WTC11 (cell line): ENCODE results near the gene ZNF853. TPM values are rescaled to one million over a fixed set of nuclear protein-coding genes. Genes with fewer than 3 reads are reported as not detected.

ENCODE experiments used
- ATAC-seq: fragments of 200-7000 bp; cut with Tn5 transposase; 2 replicates; pipeline ENCODE4 v1.10.0; 2021; ENCODE audit warnings: mild to moderate bottlenecking, moderate library complexity
- CTCF ChIA-PET: fragments of 300-600 bp; sonication (Branson Sonifier 250); formaldehyde crosslinking; loops from one replicate; lab custom pipeline; 2021; ENCODE audit warnings: antibody characterized with exemption; lab: Charles Lee
- POLR2A ChIA-PET: fragments of 350-600 bp; sonication (Branson Sonifier 250); formaldehyde crosslinking; loops from one replicate; lab custom pipeline; 2021; ENCODE audit warnings: antibody characterized with exemption; lab: Charles Lee
- DNase-seq: peaks from one replicate; pipeline ENCODE4 v3.0.0; 2021; ENCODE audit warnings: low spot score
- H3K27ac Mint-ChIP-seq: 2 replicates; pipeline ENCODE4 v1.8.0; 2021; ENCODE audit warnings: mixed read lengths
- H3K27me3 Mint-ChIP-seq: 2 replicates; pipeline ENCODE4 v1.8.0; 2021; ENCODE audit warnings: low read depth, mild to moderate bottlenecking, moderate library complexity, mixed read lengths
- H3K36me3 Mint-ChIP-seq: 2 replicates; pipeline ENCODE4 v1.8.0; 2021; ENCODE audit warnings: mixed read lengths
- H3K4me1 Mint-ChIP-seq: 2 replicates; pipeline ENCODE4 v1.8.0; 2022; ENCODE audit warnings: mixed read lengths
- H3K4me3 Mint-ChIP-seq: 2 replicates; pipeline ENCODE4 v1.8.0; 2021; ENCODE audit warnings: mild to moderate bottlenecking, moderate library complexity, mixed read lengths
- H3K9me3 Mint-ChIP-seq: 2 replicates; pipeline ENCODE4 v1.8.0; 2021; ENCODE audit warnings: mixed read lengths
- ATF1 ChIP-seq: sonication (generic); formaldehyde crosslinking; IDR thresholded peaks from 2 replicates; pipeline ENCODE4 v1.8.1; 2023; ENCODE audit warnings: mild to moderate bottlenecking, moderate library complexity, missing genetic modification reagents
- CREB1 ChIP-seq: sonication (generic); formaldehyde crosslinking; IDR thresholded peaks from 2 replicates; pipeline ENCODE4 v1.8.0; 2023; ENCODE audit warnings: mild to moderate bottlenecking, missing genetic modification reagents
- FOXP1 ChIP-seq: sonication (generic); formaldehyde crosslinking; IDR thresholded peaks from 2 replicates; pipeline ENCODE4 v1.8.0; 2022; ENCODE audit warnings: missing genetic modification reagents, mild to moderate bottlenecking, moderate library complexity, borderline replicate concordance
- JAZF1 ChIP-seq: fragments of 250-450 bp; sonication (Bioruptor Pico); IDR thresholded peaks from 2 replicates; pipeline ENCODE4 v1.9.0; 2021; ENCODE audit warnings: moderate library complexity, mild to moderate bottlenecking, inconsistent platforms
- MYBL2 ChIP-seq: sonication (generic); formaldehyde crosslinking; IDR thresholded peaks from 2 replicates; pipeline ENCODE4 v1.8.1; 2023; ENCODE audit warnings: mild to moderate bottlenecking, moderate library complexity, missing genetic modification reagents
- OVOL2 ChIP-seq: fragments of 250-450 bp; sonication (Bioruptor Pico); IDR thresholded peaks from 2 replicates; pipeline ENCODE4 v1.9.0; 2021; ENCODE audit warnings: mild to moderate bottlenecking, borderline replicate concordance
- PRRX2 ChIP-seq: fragments of 250-450 bp; sonication (Bioruptor Pico); IDR thresholded peaks from 2 replicates; pipeline ENCODE4 v1.8.0; 2021; ENCODE audit warnings: mild to moderate bottlenecking
- ZBTB21 ChIP-seq: sonication (generic); formaldehyde crosslinking; IDR thresholded peaks from 2 replicates; pipeline ENCODE4 v1.8.1; 2023; ENCODE audit warnings: mild to moderate bottlenecking, missing genetic modification reagents, borderline replicate concordance
- ZNF138 ChIP-seq: sonication (generic); formaldehyde crosslinking; conservative IDR thresholded peaks from 2 replicates; pipeline ENCODE4 v1.8.1; 2022; ENCODE audit warnings: mild to moderate bottlenecking, moderate library complexity, missing genetic modification reagents
- ZNF219 ChIP-seq: sonication (generic); formaldehyde crosslinking; IDR thresholded peaks from 2 replicates; pipeline ENCODE4 v1.8.0; 2023; ENCODE audit warnings: missing genetic modification reagents, mild to moderate bottlenecking, borderline replicate concordance
- ZNF396 ChIP-seq: fragments of 250-450 bp; sonication (Bioruptor Pico); IDR thresholded peaks from 2 replicates; pipeline ENCODE4 v1.8.0; 2021; ENCODE audit warnings: mild to moderate bottlenecking, moderate library complexity, borderline replicate concordance
- ZNF416 ChIP-seq: fragments of 250-450 bp; sonication (Bioruptor Pico); IDR thresholded peaks from 2 replicates; pipeline ENCODE4 v1.9.0; 2021; ENCODE audit warnings: mild to moderate bottlenecking, inconsistent platforms
- total RNA-seq: library from RNA; stranded (reverse); gene quantifications from 3 replicates; pipeline ENCODE4 v1.2.3, GENCODE V29; 2021
- TF ChIP-seq, protein P1 (sequence below): sonication (generic); formaldehyde crosslinking; IDR thresholded peaks from 2 replicates; pipeline ENCODE4 v1.8.1; 2023; ENCODE audit warnings: mild to moderate bottlenecking, missing genetic modification reagents, moderate library complexity
- TF ChIP-seq, protein P2 (sequence below): sonication (generic); formaldehyde crosslinking; conservative IDR thresholded peaks from 2 replicates; pipeline ENCODE4 v1.8.1; 2023; ENCODE audit warnings: mild to moderate bottlenecking, low read depth, missing genetic modification reagents, moderate library complexity
- TF ChIP-seq, protein P3 (sequence below): sonication (generic); formaldehyde crosslinking; IDR thresholded peaks from 2 replicates; pipeline ENCODE4 v1.8.1; 2022; ENCODE audit warnings: low read depth, missing genetic modification reagents, borderline replicate concordance
- TF ChIP-seq, protein P4 (sequence below): fragments of 250-450 bp; sonication (Bioruptor Pico); IDR thresholded peaks from 2 replicates; pipeline ENCODE4 v1.9.0; 2021; ENCODE audit warnings: moderate library complexity, mild to moderate bottlenecking, inconsistent platforms, borderline replicate concordance
- TF ChIP-seq, protein P5 (sequence below): sonication (generic); formaldehyde crosslinking; IDR thresholded peaks from 2 replicates; pipeline ENCODE4 v1.8.0; 2023; ENCODE audit warnings: missing genetic modification reagents, mild to moderate bottlenecking, borderline replicate concordance
- TF ChIP-seq, protein P6 (sequence below): sonication (generic); formaldehyde crosslinking; IDR thresholded peaks from 2 replicates; pipeline ENCODE4 v1.8.0; 2022; ENCODE audit warnings: mild to moderate bottlenecking, missing genetic modification reagents
- TF ChIP-seq, protein P7 (sequence below): sonication (generic); formaldehyde crosslinking; conservative IDR thresholded peaks from 2 replicates; pipeline ENCODE4 v1.8.1; 2022; ENCODE audit warnings: mild to moderate bottlenecking, missing genetic modification reagents

The ZNF853 gene
- total RNA-seq, 1 experiment from 2014 or later: 7.7 TPM

DNA sequence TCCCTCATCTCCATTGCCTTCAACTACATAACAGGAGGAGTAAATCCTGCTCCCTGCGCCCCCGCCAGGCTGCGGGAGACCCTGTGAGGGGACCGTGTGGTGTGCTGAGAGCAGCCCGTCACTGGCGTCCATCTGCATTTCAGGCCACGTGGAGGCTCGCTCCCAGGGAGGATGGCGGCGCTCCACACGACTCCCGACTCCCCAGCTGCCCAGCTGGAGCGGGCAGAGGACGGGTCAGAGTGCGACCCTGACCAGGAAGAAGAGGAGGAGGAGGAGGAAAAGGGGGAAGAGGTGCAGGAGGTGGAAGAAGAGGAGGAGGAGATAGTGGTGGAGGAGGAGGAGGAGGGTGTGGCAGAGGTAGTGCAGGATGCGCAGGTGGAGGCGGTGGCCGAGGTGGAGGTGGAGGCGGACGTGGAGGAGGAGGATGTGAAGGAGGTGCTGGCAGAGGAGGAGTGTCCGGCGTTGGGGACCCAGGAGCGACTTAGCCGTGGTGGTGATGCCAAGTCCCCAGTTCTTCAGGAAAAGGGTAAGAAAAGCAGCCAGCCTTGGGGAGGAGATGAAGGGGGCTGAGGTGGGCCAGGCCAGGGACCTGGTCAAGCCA, 26.9 kb downstream of the ZNF853 start:
- POLR2A ChIA-PET: no interaction called here
- TF ChIP-seq, protein P1, sequence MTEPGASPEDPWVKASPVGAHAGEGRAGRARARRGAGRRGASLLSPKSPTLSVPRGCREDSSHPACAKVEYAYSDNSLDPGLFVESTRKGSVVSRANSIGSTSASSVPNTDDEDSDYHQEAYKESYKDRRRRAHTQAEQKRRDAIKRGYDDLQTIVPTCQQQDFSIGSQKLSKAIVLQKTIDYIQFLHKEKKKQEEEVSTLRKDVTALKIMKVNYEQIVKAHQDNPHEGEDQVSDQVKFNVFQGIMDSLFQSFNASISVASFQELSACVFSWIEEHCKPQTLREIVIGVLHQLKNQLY (CRISPR knock-in tag): no peak
- TF ChIP-seq ZNF396 (CRISPR knock-in tag) (no peak), OVOL2 (no peak), MYBL2 (CRISPR knock-in tag) (no peak), FOXP1 (no peak), ZNF219 (no peak)
- TF ChIP-seq, protein P2, sequence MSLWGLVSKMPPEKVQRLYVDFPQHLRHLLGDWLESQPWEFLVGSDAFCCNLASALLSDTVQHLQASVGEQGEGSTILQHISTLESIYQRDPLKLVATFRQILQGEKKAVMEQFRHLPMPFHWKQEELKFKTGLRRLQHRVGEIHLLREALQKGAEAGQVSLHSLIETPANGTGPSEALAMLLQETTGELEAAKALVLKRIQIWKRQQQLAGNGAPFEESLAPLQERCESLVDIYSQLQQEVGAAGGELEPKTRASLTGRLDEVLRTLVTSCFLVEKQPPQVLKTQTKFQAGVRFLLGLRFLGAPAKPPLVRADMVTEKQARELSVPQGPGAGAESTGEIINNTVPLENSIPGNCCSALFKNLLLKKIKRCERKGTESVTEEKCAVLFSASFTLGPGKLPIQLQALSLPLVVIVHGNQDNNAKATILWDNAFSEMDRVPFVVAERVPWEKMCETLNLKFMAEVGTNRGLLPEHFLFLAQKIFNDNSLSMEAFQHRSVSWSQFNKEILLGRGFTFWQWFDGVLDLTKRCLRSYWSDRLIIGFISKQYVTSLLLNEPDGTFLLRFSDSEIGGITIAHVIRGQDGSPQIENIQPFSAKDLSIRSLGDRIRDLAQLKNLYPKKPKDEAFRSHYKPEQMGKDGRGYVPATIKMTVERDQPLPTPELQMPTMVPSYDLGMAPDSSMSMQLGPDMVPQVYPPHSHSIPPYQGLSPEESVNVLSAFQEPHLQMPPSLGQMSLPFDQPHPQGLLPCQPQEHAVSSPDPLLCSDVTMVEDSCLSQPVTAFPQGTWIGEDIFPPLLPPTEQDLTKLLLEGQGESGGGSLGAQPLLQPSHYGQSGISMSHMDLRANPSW (CRISPR knock-in tag): no peak
- TF ChIP-seq, protein P3, sequence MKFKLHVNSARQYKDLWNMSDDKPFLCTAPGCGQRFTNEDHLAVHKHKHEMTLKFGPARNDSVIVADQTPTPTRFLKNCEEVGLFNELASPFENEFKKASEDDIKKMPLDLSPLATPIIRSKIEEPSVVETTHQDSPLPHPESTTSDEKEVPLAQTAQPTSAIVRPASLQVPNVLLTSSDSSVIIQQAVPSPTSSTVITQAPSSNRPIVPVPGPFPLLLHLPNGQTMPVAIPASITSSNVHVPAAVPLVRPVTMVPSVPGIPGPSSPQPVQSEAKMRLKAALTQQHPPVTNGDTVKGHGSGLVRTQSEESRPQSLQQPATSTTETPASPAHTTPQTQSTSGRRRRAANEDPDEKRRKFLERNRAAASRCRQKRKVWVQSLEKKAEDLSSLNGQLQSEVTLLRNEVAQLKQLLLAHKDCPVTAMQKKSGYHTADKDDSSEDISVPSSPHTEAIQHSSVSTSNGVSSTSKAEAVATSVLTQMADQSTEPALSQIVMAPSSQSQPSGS (CRISPR knock-in tag): no peak
- TF ChIP-seq, protein P4, sequence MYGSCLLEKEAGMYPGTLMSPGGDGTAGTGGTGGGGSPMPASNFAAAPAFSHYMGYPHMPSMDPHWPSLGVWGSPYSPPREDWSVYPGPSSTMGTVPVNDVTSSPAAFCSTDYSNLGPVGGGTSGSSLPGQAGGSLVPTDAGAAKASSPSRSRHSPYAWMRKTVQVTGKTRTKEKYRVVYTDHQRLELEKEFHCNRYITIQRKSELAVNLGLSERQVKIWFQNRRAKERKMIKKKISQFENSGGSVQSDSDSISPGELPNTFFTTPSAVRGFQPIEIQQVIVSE (CRISPR knock-in tag): no peak
- no peaks in the 10 kb centered on the region for H3K9me3 Mint-ChIP-seq
- ATAC-seq (no peak), DNase-seq (no peak)
- no peaks in the 10 kb centered on the region for H3K36me3 Mint-ChIP-seq
- CTCF ChIA-PET: no interaction called here
- H3K4me1 Mint-ChIP-seq: peaks cover 17% of the 10 kb centered on the region
- no peak overlapping the region for H3K4me3 Mint-ChIP-seq
- H3K27me3 Mint-ChIP-seq: no peaks in the 10 kb centered on the region
- H3K27ac Mint-ChIP-seq: no peak overlapping the region

DNA sequence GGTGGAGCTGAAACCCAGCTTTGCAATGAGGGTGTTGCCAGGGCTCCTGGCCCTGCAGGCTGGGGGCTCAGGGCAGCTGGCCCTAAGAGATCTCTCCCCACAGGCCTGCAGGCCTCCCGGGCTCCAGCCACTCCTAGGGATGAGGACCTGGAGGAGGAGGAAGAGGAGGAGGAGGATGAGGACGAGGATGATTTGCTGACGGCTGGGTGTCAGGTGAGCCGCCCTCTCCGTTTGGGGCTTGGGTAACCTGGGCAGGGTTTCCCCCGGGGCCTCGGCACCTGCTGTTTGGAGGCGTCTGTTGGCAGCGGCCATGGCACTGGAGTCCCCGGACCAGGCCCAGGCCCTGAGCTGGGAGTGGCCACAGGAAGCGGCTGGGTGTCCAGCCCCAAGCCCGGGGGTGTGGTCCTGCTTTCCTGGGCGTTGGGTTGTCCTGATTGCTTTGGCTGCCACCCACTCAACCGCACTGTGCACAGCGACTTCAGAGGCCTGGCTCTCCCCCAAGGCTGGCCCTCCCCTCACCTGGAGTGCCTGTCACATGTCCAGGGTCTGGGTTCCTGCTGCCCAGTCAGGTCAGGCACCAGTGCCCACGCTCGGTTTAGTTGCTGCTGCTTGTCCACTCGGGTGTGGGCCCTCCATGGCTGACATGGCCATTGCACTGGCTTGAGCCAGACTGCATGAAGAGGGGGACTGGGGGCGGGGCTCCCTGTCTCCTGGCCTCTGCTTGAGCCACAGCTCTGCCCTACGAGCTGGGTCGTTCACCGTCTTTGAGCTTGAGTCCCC, 27.6 kb downstream of the ZNF853 start:
- H3K4me3 Mint-ChIP-seq: no peak overlapping the region
- H3K27ac Mint-ChIP-seq: no peak overlapping the region
- CTCF ChIA-PET: no interaction called here
- H3K4me1 Mint-ChIP-seq: peaks cover 14% of the 10 kb centered on the region
- no peaks in the 10 kb centered on the region for H3K9me3 Mint-ChIP-seq
- POLR2A ChIA-PET: no interaction called here
- no peak for ATAC-seq
- no peak for DNase-seq
- no peaks in the 10 kb centered on the region for H3K27me3 Mint-ChIP-seq
- no peaks in the 10 kb centered on the region for H3K36me3 Mint-ChIP-seq
- TF ChIP-seq ZBTB21 (CRISPR knock-in tag): no peak
- 0 out of 2 replicates have a peak, but pooled peaks have one; percentile 29 for TF ChIP-seq ATF1 (CRISPR knock-in tag)

DNA sequence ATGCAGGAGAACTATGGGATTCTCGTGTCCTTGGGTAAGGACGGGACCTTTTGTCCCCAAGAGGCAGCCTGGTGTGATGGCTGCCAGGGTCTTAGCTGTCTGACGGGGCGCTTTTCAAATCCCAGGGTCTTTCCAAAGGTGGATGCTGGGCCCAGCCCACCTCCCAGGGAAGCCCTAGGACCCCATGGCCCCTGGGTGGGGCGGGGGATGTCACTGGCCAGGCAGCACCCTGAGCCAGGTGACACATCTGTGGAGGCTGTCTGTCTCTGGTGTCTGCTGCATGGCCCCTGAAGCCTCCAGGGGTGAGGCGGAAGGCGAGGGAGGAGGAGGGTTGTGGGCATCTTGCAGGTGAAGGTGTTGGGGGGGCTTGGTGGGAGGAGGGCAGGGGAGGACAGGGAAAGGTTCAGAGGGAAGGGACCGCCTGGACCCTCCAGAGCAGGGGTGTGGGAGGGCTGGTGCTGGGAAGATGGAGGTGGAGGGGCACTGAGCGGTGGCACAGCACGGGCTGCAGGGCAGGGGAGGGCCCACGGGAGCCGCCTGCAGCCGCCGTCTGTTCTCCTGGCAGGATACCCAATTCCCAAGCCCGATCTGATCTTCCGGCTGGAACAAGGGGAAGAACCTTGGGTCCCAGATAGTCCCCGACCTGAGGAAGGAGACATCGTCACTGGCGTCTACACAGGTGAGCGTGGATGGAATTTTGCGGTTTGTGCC, 28.7 kb downstream of the ZNF853 start:
- Mint-ChIP-seq H3K9me3 (no peaks in the 10 kb centered on the region), H3K4me1 (peaks cover 9% of the 10 kb centered on the region), H3K27ac (no peak overlapping the region), H3K36me3 (no peaks in the 10 kb centered on the region), H3K27me3 (no peaks in the 10 kb centered on the region), H3K4me3 (no peak overlapping the region)
- no peak for ATAC-seq
- no peak for DNase-seq
- POLR2A ChIA-PET: no interaction called here
- CTCF ChIA-PET: no interaction called here
- TF ChIP-seq, protein P5, sequence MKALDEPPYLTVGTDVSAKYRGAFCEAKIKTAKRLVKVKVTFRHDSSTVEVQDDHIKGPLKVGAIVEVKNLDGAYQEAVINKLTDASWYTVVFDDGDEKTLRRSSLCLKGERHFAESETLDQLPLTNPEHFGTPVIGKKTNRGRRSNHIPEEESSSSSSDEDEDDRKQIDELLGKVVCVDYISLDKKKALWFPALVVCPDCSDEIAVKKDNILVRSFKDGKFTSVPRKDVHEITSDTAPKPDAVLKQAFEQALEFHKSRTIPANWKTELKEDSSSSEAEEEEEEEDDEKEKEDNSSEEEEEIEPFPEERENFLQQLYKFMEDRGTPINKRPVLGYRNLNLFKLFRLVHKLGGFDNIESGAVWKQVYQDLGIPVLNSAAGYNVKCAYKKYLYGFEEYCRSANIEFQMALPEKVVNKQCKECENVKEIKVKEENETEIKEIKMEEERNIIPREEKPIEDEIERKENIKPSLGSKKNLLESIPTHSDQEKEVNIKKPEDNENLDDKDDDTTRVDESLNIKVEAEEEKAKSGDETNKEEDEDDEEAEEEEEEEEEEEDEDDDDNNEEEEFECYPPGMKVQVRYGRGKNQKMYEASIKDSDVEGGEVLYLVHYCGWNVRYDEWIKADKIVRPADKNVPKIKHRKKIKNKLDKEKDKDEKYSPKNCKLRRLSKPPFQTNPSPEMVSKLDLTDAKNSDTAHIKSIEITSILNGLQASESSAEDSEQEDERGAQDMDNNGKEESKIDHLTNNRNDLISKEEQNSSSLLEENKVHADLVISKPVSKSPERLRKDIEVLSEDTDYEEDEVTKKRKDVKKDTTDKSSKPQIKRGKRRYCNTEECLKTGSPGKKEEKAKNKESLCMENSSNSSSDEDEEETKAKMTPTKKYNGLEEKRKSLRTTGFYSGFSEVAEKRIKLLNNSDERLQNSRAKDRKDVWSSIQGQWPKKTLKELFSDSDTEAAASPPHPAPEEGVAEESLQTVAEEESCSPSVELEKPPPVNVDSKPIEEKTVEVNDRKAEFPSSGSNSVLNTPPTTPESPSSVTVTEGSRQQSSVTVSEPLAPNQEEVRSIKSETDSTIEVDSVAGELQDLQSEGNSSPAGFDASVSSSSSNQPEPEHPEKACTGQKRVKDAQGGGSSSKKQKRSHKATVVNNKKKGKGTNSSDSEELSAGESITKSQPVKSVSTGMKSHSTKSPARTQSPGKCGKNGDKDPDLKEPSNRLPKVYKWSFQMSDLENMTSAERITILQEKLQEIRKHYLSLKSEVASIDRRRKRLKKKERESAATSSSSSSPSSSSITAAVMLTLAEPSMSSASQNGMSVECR (CRISPR knock-in tag): no peak
- TF ChIP-seq PRRX2 (CRISPR knock-in tag): no peak
- no peak for TF ChIP-seq FOXP1
- TF ChIP-seq CREB1: no peak
- TF ChIP-seq ZNF416: no peak
- TF ChIP-seq ATF1 (CRISPR knock-in tag): no peak
- TF ChIP-seq ZNF138 (CRISPR knock-in tag): no peak
- TF ChIP-seq OVOL2: no peak
- TF ChIP-seq, protein P6, sequence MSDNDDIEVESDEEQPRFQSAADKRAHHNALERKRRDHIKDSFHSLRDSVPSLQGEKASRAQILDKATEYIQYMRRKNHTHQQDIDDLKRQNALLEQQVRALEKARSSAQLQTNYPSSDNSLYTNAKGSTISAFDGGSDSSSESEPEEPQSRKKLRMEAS: no peak
- TF ChIP-seq, protein P7, sequence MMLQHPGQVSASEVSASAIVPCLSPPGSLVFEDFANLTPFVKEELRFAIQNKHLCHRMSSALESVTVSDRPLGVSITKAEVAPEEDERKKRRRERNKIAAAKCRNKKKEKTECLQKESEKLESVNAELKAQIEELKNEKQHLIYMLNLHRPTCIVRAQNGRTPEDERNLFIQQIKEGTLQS (CRISPR knock-in tag): no peak
- TF ChIP-seq JAZF1 (CRISPR knock-in tag): no peak
